CD14-positive monocyte (primary cell): ENCODE measurements around the gene FGGY. TPM values are rescaled to one million over a fixed set of nuclear protein-coding genes. Genes with fewer than 3 reads are reported as not detected.

Source experiments
- DNase-seq, 3 donors: peaks; one replicate each; pipeline ENCODE4 v3.0.0-alpha.2; 2011 to 2022
- H2AFZ ChIP-seq: 2 replicates; pipeline ENCODE4 v1.6.0; 2012; ENCODE audit warnings: mild to moderate bottlenecking, low read depth, low read length, inconsistent platforms; ENCODE audit not compliant: insufficient read depth, poor library complexity, severe bottlenecking
- H3K27ac ChIP-seq, 2 donors: 1 replicate in 1 of 2; 2 replicates in 1 of 2; pipeline ENCODE4 v1.5.1; 2012 to 2013; ENCODE audit warnings: low read length in 2 of 2, control low read depth in 1 of 2, inconsistent platforms in 1 of 2, low read depth in 1 of 2, mild to moderate bottlenecking in 1 of 2
- H3K27me3 ChIP-seq, 2 donors: one replicate each; pipeline versions ENCODE4 v1.6.0 to v1.6.1; 2011 to 2013; ENCODE audit warnings: low read length in 2 of 2; ENCODE audit not compliant: control insufficient read depth in 2 of 2, insufficient read depth in 2 of 2
- H3K36me3 ChIP-seq, 2 donors: replicated peaks in 1 of 2; 1 replicate in 1 of 2; 2 replicates in 1 of 2; pipeline versions ENCODE4 v1.5.1 to v1.6.1; 2012 to 2013; ENCODE audit warnings: low read length in 2 of 2, control low read depth in 1 of 2, inconsistent platforms in 1 of 2, mild to moderate bottlenecking in 1 of 2; ENCODE audit not compliant: insufficient read depth in 2 of 2, control insufficient read depth in 1 of 2
- H3K4me1 ChIP-seq, 2 donors: 1 replicate in 1 of 2; 2 replicates in 1 of 2; pipeline versions ENCODE4 v1.5.1 to v1.6.1; 2012 to 2013; ENCODE audit warnings: low read length in 2 of 2, control low read depth in 1 of 2, inconsistent platforms in 1 of 2, mild to moderate bottlenecking in 1 of 2, moderate library complexity in 1 of 2; ENCODE audit not compliant: insufficient read depth in 2 of 2, control insufficient read depth in 1 of 2
- H3K4me2 ChIP-seq: replicated peaks from 2 replicates; pipeline ENCODE3; 2012; ENCODE audit warnings: low read length, moderate library complexity, mild to moderate bottlenecking; ENCODE audit not compliant: poor library complexity, severe bottlenecking; ENCODE audit errors: extremely low read depth
- H3K4me3 ChIP-seq, 3 experiments: fragments of 200-600 bp in 1 of 3; sonication (generic) in 1 of 3; replicated peaks in 1 of 3; 1 replicate in 2 of 3; 2 replicates in 1 of 3; pipeline ENCODE4 v1.5.1; 2011 to 2013; ENCODE audit warnings: low read length in 3 of 3, mild to moderate bottlenecking in 3 of 3, control low read depth in 2 of 3, low read depth in 2 of 3, inconsistent platforms in 1 of 3, moderate library complexity in 1 of 3
- H3K79me2 ChIP-seq: 2 replicates; pipeline ENCODE4 v1.6.0; 2012; ENCODE audit warnings: mild to moderate bottlenecking, control low read depth, inconsistent platforms, low read length, moderate library complexity; ENCODE audit not compliant: insufficient read depth
- H3K9ac ChIP-seq: 2 replicates; pipeline ENCODE4 v1.6.0; 2017; ENCODE audit warnings: low read length, mild to moderate bottlenecking; ENCODE audit not compliant: insufficient read depth, poor library complexity, severe bottlenecking
- H3K9me3 ChIP-seq, 2 donors: replicated peaks in 1 of 2; 1 replicate in 1 of 2; 2 replicates in 1 of 2; pipeline versions ENCODE4 v1.5.1 to v1.6.1; 2012 to 2013; ENCODE audit warnings: low read length in 2 of 2, control low read depth in 1 of 2; ENCODE audit not compliant: control insufficient read depth in 1 of 2, insufficient read depth in 1 of 2
- H4K20me1 ChIP-seq: 2 replicates; pipeline ENCODE4 v1.6.0; 2012; ENCODE audit warnings: mild to moderate bottlenecking, low read length, control low read depth, moderate library complexity; ENCODE audit not compliant: insufficient read depth
- H3K27ac Mint-ChIP-seq, 7 donors: one replicate each; pipeline ENCODE4 v1.8.0; 2020; ENCODE audit warnings: mild to moderate bottlenecking in 7 of 7, mixed read lengths in 7 of 7, moderate library complexity in 6 of 7, inconsistent platforms in 2 of 7
- H3K27me3 Mint-ChIP-seq, 3 donors: one replicate each; pipeline ENCODE4 v1.8.0; 2021 to 2022; ENCODE audit warnings: low read depth in 3 of 3, mild to moderate bottlenecking in 3 of 3, mixed read lengths in 3 of 3, moderate library complexity in 3 of 3, inconsistent platforms in 1 of 3
- H3K36me3 Mint-ChIP-seq, 2 donors: one replicate each; pipeline ENCODE4 v1.8.0; 2020; ENCODE audit warnings: mixed read lengths in 2 of 2, inconsistent platforms in 1 of 2, mild to moderate bottlenecking in 1 of 2
- H3K4me1 Mint-ChIP-seq: one replicate; pipeline ENCODE4 v1.8.0; 2020; ENCODE audit warnings: mild to moderate bottlenecking, mixed read lengths
- H3K4me3 Mint-ChIP-seq, 2 donors: one replicate each; pipeline ENCODE4 v1.8.0; 2020; ENCODE audit warnings: mild to moderate bottlenecking in 2 of 2, mixed read lengths in 2 of 2, moderate library complexity in 1 of 2
- H3K9me3 Mint-ChIP-seq, 7 donors: one replicate each; pipeline ENCODE4 v1.8.0; 2020 to 2022; ENCODE audit warnings: mixed read lengths in 7 of 7, mild to moderate bottlenecking in 6 of 7, moderate library complexity in 6 of 7, inconsistent platforms in 2 of 7
- CTCF ChIP-seq: fragments of 200-600 bp; IDR thresholded peaks from one replicate; pipeline ENCODE4 v1.8.0; 2022; ENCODE audit warnings: antibody characterized with exemption, mild to moderate bottlenecking
- WGBS: methylation state at CpG from one replicate; pipeline ENCODE4 v1.1.5; 2013; ENCODE audit warnings: missing lambda C conversion rate; ENCODE audit not compliant: insufficient coverage; 5-methylcytosine and 5-hydroxymethylcytosine counted together
- intact Hi-C, 2 donors: fragments of 100-400 bp; cut with micrococcal nuclease; formaldehyde crosslinking; loops; one replicate each; pipeline versions ENCODE4 v1.15.0 to v1.15.1; 2023
- polyA plus RNA-seq, 3 donors: library from polyadenylated mRNA; depleted of rRNA in 1 of 3; unstranded in 2 of 3; stranded (reverse) in 1 of 3; fragments of 300-500 nt in 2 of 3; fragments of >200 nt in 1 of 3; fragmentation: Illumina TruSeq in 2 of 3; gene quantifications; 1 replicate in 2 of 3; 2 replicates in 1 of 3; pipeline ENCODE4 v1.2.3, GENCODE V29; 2012 to 2021

The FGGY gene
- polyA plus RNA-seq, 3 donors = 2.3 to 4.3 (median 2.9) TPM

DNA sequence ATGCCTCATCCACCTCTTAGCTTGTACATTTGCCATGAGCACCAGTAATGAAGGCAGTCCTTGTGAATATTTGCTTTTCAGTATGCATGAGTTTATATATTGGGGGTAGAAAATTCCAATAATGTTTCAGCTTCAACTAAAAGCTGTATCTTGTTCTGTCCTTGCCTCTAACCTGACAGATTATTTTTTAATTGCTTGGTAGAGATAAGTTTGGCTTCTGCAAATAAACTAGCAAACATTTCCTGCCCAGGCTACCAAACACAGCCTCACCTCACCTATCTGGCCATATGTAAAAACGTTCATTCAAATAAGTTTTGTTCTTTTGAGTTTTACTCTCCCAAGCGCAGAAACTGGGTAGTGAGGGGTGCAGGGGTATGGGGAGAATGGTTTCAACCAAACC, 442.2 kb downstream of the FGGY start:
- WGBS = no CpG with 5 or more reads among the region's 2 CpGs
- peaks cover 13 to 17% of the 10 kb centered on the region in 2 donors for H3K9me3 ChIP-seq
- Mint-ChIP-seq H3K9me3 (peaks cover 7 to 21% (median 15%) of the 10 kb centered on the region in 7 donors), H3K4me1 (peaks cover 21% of the 10 kb centered on the region), H3K36me3 (peaks cover 9 to 15% of the 10 kb centered on the region in 2 donors), H3K27ac (no peak overlapping the region), H3K4me3 (no peak overlapping the region), H3K27me3 (peaks cover 0 to 3% (median 0%) of the 10 kb centered on the region in 3 donors)
- DNase-seq = no peak
- H3K36me3 ChIP-seq = no peaks in the 10 kb centered on the region
- no peak overlapping the region for H3K4me3 ChIP-seq
- no peak overlapping the region for H3K9ac ChIP-seq
- no peak overlapping the region for H2AFZ ChIP-seq
- H3K27ac ChIP-seq = no peak overlapping the region
- H4K20me1 ChIP-seq = no peaks in the 10 kb centered on the region
- H3K27me3 ChIP-seq = no peaks in the 10 kb centered on the region
- no peak overlapping the region for H3K4me2 ChIP-seq
- intact Hi-C loops = no loop called here
- peaks cover 16 to 19% of the 10 kb centered on the region in 2 donors for H3K4me1 ChIP-seq
- H3K79me2 ChIP-seq = no peaks in the 10 kb centered on the region
- no peak for TF ChIP-seq CTCF

GRCh38 chr1:59742526-59742925, 445.6 kb downstream of the FGGY start:
- H2AFZ ChIP-seq = no peak overlapping the region
- peaks cover 30% of the 10 kb centered on the region for H3K4me1 Mint-ChIP-seq

More at GRCh38 chr1:59742526-59742925, 445.6 kb downstream of the FGGY start:
- DNase-seq = no peak
- Histone ChIP-seq H3K27ac (no peak overlapping the region), H3K4me3 (no peak overlapping the region), H3K9ac (no peak overlapping the region), H4K20me1 (no peaks in the 10 kb centered on the region), H3K4me1 (peaks cover 27 to 29% of the 10 kb centered on the region in 2 donors), H3K4me2 (peak overlapping the region; percentile 69), H3K79me2 (no peaks in the 10 kb centered on the region), H3K9me3 (no peaks in the 10 kb centered on the region), H3K36me3 (no peaks in the 10 kb centered on the region), H3K27me3 (no peaks in the 10 kb centered on the region)
- intact Hi-C loops = no loop called here
- TF ChIP-seq CTCF = no peak
- 100% methylated on average over 2 of the region's 2 CpGs for WGBS
- Mint-ChIP-seq H3K9me3 (peaks cover 0 to 3% (median 2%) of the 10 kb centered on the region in 7 donors), H3K36me3 (peaks cover 4 to 9% of the 10 kb centered on the region in 2 donors), H3K4me3 (no peak overlapping the region), H3K27ac (peak overlapping the region in 6 of 7 donors; percentile 80 to 95 (median 90)), H3K27me3 (peaks cover 0 to 3% (median 0%) of the 10 kb centered on the region in 3 donors)
